CD4-positive, CD25-positive, alpha-beta regulatory T cell (primary cell): ENCODE measurements around the gene EXOC6. TPM values are rescaled to one million over a fixed set of nuclear protein-coding genes. Genes with fewer than 3 reads are reported as not detected.

Experiments
- ATAC-seq, 2 donors: fragments of 150-1000 bp; cut with Tn5 transposase; one replicate each; pipeline ENCODE4 v1.10.0; 2021; ENCODE audit warnings: low read depth in 2 of 2, moderate number of reproducible peaks in 2 of 2, moderate library complexity in 1 of 2
- DNase-seq, 3 donors: peaks; one replicate each; pipeline versions ENCODE4 v3.0.0 to v3.0.0-alpha.2; 2012 to 2022; ENCODE audit warnings: mixed read lengths in 1 of 3
- H3K27ac ChIP-seq: one replicate; pipeline ENCODE4 v1.7.0; 2013; ENCODE audit warnings: mild to moderate bottlenecking, low read length; ENCODE audit not compliant: insufficient read depth, poor library complexity, severe bottlenecking
- H3K27me3 ChIP-seq: one replicate; pipeline ENCODE4 v1.7.0; 2013; ENCODE audit warnings: low read length; ENCODE audit not compliant: control insufficient read depth, insufficient read depth
- H3K36me3 ChIP-seq: one replicate; pipeline ENCODE4 v1.7.0; 2013; ENCODE audit warnings: mild to moderate bottlenecking, low read length, moderate library complexity; ENCODE audit not compliant: control insufficient read depth, insufficient read depth
- H3K4me1 ChIP-seq: 2 replicates; pipeline ENCODE4 v1.7.0; 2013; ENCODE audit warnings: mild to moderate bottlenecking, low read length; ENCODE audit not compliant: insufficient read depth, control insufficient read depth, poor library complexity, severe bottlenecking
- H3K4me3 ChIP-seq: one replicate; pipeline ENCODE4 v1.7.0; 2013; ENCODE audit warnings: low read depth, mild to moderate bottlenecking, low read length, moderate library complexity
- H3K9me3 ChIP-seq, 2 experiments: 1 replicate in 1 of 2; 2 replicates in 1 of 2; pipeline ENCODE4 v1.7.0; 2013; ENCODE audit warnings: low read length in 2 of 2, mild to moderate bottlenecking in 1 of 2, moderate library complexity in 1 of 2; ENCODE audit not compliant: control insufficient read depth in 2 of 2
- H3K27ac Mint-ChIP-seq, 3 donors: one replicate each; pipeline ENCODE4 v1.8.0; 2020 to 2022; ENCODE audit warnings: mild to moderate bottlenecking in 3 of 3, mixed read lengths in 3 of 3, moderate library complexity in 2 of 3
- H3K27me3 Mint-ChIP-seq: one replicate; pipeline ENCODE4 v1.8.0; 2022; ENCODE audit warnings: mild to moderate bottlenecking, mixed read lengths
- H3K36me3 Mint-ChIP-seq: one replicate; pipeline ENCODE4 v1.8.0; 2020; ENCODE audit warnings: mixed read lengths
- H3K4me1 Mint-ChIP-seq, 4 donors: one replicate each; pipeline ENCODE4 v1.8.0; 2020 to 2022; ENCODE audit warnings: mixed read lengths in 4 of 4, mild to moderate bottlenecking in 1 of 4
- H3K4me3 Mint-ChIP-seq, 4 donors: one replicate each; pipeline ENCODE4 v1.8.0; 2020 to 2022; ENCODE audit warnings: mild to moderate bottlenecking in 4 of 4, mixed read lengths in 4 of 4, moderate library complexity in 3 of 4
- H3K9me3 Mint-ChIP-seq, 7 donors: one replicate each; pipeline ENCODE4 v1.8.0; 2020 to 2022; ENCODE audit warnings: mixed read lengths in 7 of 7, mild to moderate bottlenecking in 3 of 7, moderate library complexity in 2 of 7
- polyA plus RNA-seq, 4 donors: library from polyadenylated mRNA; unstranded; fragments of 300-500 nt; fragmentation: Illumina TruSeq; gene quantifications; one replicate each; pipeline ENCODE4 v1.2.3, GENCODE V29; 2021
- total RNA-seq: library from RNA; stranded (reverse); gene quantifications from one replicate; pipeline ENCODE4 v1.2.3, GENCODE V29; 2022

EXOC6 gene
- total and polyA plus RNA-seq, 5 donors from 2014 or later, result 7.5 to 16.9 (median 10.0) TPM

GRCh38 chr10:92868036-92868435 lies 19.7 kb downstream of the EXOC6 start:
- Histone ChIP-seq H3K27ac (no peak overlapping the region), H3K27me3 (no peaks in the 10 kb centered on the region), H3K36me3 (no peaks in the 10 kb centered on the region), H3K4me1 (no peaks in the 10 kb centered on the region), H3K9me3 (no peaks in the 10 kb centered on the region), H3K4me3 (no peak overlapping the region)
- peaks cover 9 to 36% (median 22%) of the 10 kb centered on the region in 4 donors for H3K4me1 Mint-ChIP-seq
- H3K27ac Mint-ChIP-seq, result no peak overlapping the region
- no peak overlapping the region for H3K4me3 Mint-ChIP-seq
- no peak for ATAC-seq
- H3K9me3 Mint-ChIP-seq, result peaks cover 0 to 2% (median 0%) of the 10 kb centered on the region in 7 donors
- DNase-seq, result no peak
- no peaks in the 10 kb centered on the region for H3K27me3 Mint-ChIP-seq
- H3K36me3 Mint-ChIP-seq, result peaks cover 4% of the 10 kb centered on the region

- Mint-ChIP-seq H3K27ac (no peak overlapping the region), H3K9me3 (peaks cover 0 to 2% (median 0%) of the 10 kb centered on the region in 7 donors), H3K4me1 (peaks cover 11 to 40% (median 22%) of the 10 kb centered on the region in 4 donors), H3K27me3 (no peaks in the 10 kb centered on the region), H3K4me3 (no peak overlapping the region), H3K36me3 (peaks cover 4% of the 10 kb centered on the region)
- Histone ChIP-seq H3K27ac (no peak overlapping the region), H3K27me3 (no peaks in the 10 kb centered on the region), H3K36me3 (no peaks in the 10 kb centered on the region), H3K4me3 (no peak overlapping the region), H3K9me3 (no peaks in the 10 kb centered on the region), H3K4me1 (no peaks in the 10 kb centered on the region)
- DNase-seq (no peak), ATAC-seq (no peak)
These were observed 20.2 kb downstream of the EXOC6 start for GRCh38 chr10:92868557-92868956.

GRCh38 chr10:92873029-92873428 lies 24.7 kb downstream of the EXOC6 start:
- no peak overlapping the region for H3K4me3 ChIP-seq
- ATAC-seq, result no peak
- H3K27me3 Mint-ChIP-seq, result no peaks in the 10 kb centered on the region
- H3K4me1 Mint-ChIP-seq, result peaks cover 32 to 43% (median 41%) of the 10 kb centered on the region in 4 donors
- no peaks in the 10 kb centered on the region for H3K36me3 ChIP-seq
- H3K4me3 Mint-ChIP-seq, result peak overlapping the region in 1 of 4 donors; percentile 38
- no peak overlapping the region for H3K27ac ChIP-seq
- peaks cover 0 to 2% (median 0%) of the 10 kb centered on the region in 7 donors for H3K9me3 Mint-ChIP-seq
- H3K36me3 Mint-ChIP-seq, result peaks cover 4% of the 10 kb centered on the region
- no peak overlapping the region for H3K27ac Mint-ChIP-seq
- H3K9me3 ChIP-seq, result no peaks in the 10 kb centered on the region
- no peak for DNase-seq
- peaks cover 13% of the 10 kb centered on the region for H3K4me1 ChIP-seq
- H3K27me3 ChIP-seq, result no peaks in the 10 kb centered on the region

- no peaks in the 10 kb centered on the region for H3K36me3 ChIP-seq
- Mint-ChIP-seq H3K4me3 (peak overlapping the region in 2 of 4 donors; percentile 44 to 45), H3K27ac (peak overlapping the region in 2 of 3 donors; percentile 2 to 11), H3K36me3 (peaks cover 4% of the 10 kb centered on the region), H3K9me3 (no peaks in the 10 kb centered on the region), H3K27me3 (no peaks in the 10 kb centered on the region), H3K4me1 (peaks cover 36 to 43% (median 41%) of the 10 kb centered on the region in 4 donors)
- no peak overlapping the region for H3K27ac ChIP-seq
- ATAC-seq, result no peak
- no peaks in the 10 kb centered on the region for H3K9me3 ChIP-seq
- no peaks in the 10 kb centered on the region for H3K27me3 ChIP-seq
- peak overlapping the region; percentile 46 for H3K4me3 ChIP-seq
- H3K4me1 ChIP-seq, result peaks cover 13% of the 10 kb centered on the region
- DNase-seq, result no peak
These were observed 28.3 kb downstream of the EXOC6 start for GRCh38 chr10:92876509-92877036.

GRCh38 chr10:92880233-92880861 lies 32.0 kb downstream of the EXOC6 start:
- Mint-ChIP-seq H3K27ac (peak overlapping the region in 1 of 3 donors; percentile 2), H3K4me3 (peak overlapping the region in 1 of 4 donors; percentile 13), H3K9me3 (no peaks in the 10 kb centered on the region), H3K36me3 (no peaks in the 10 kb centered on the region), H3K27me3 (no peaks in the 10 kb centered on the region), H3K4me1 (peaks cover 14 to 30% (median 24%) of the 10 kb centered on the region in 4 donors)
- peaks cover 13% of the 10 kb centered on the region for H3K4me1 ChIP-seq
- ATAC-seq, result peak in 1 of 2 donors; percentile 55
- no peaks in the 10 kb centered on the region for H3K27me3 ChIP-seq
- no peak overlapping the region for H3K27ac ChIP-seq
- H3K36me3 ChIP-seq, result no peaks in the 10 kb centered on the region
- no peaks in the 10 kb centered on the region for H3K9me3 ChIP-seq
- no peak overlapping the region for H3K4me3 ChIP-seq
- peak in 2 of 3 donors; percentile 45 to 57 for DNase-seq

GRCh38 chr10:92880917-92881316 lies 32.6 kb downstream of the EXOC6 start:
- H3K27ac ChIP-seq, result no peak overlapping the region
- no peaks in the 10 kb centered on the region for H3K36me3 Mint-ChIP-seq

GRCh38 chr10:92886334-92886961 lies 38.1 kb downstream of the EXOC6 start:
- ATAC-seq (no peak), DNase-seq (no peak)
- no peak overlapping the region for H3K4me3 Mint-ChIP-seq
- Histone ChIP-seq H3K27ac (no peak overlapping the region), H3K4me3 (no peak overlapping the region), H3K36me3 (no peaks in the 10 kb centered on the region), H3K4me1 (no peaks in the 10 kb centered on the region), H3K27me3 (no peaks in the 10 kb centered on the region), H3K9me3 (no peaks in the 10 kb centered on the region)
- H3K9me3 Mint-ChIP-seq, result no peaks in the 10 kb centered on the region
- no peaks in the 10 kb centered on the region for H3K27me3 Mint-ChIP-seq
- H3K36me3 Mint-ChIP-seq, result peaks cover 3% of the 10 kb centered on the region
- peaks cover 0 to 8% (median 2%) of the 10 kb centered on the region in 4 donors for H3K4me1 Mint-ChIP-seq
- no peak overlapping the region for H3K27ac Mint-ChIP-seq

More at GRCh38 chr10:92880917-92881316, 32.6 kb downstream of the EXOC6 start:
- Mint-ChIP-seq H3K4me1 (peaks cover 14 to 29% (median 24%) of the 10 kb centered on the region in 4 donors), H3K27ac (peak overlapping the region in 1 of 3 donors; percentile 2), H3K9me3 (no peaks in the 10 kb centered on the region), H3K4me3 (no peak overlapping the region), H3K27me3 (no peaks in the 10 kb centered on the region)
- Histone ChIP-seq H3K9me3 (no peaks in the 10 kb centered on the region), H3K36me3 (no peaks in the 10 kb centered on the region), H3K4me1 (peaks cover 13% of the 10 kb centered on the region), H3K27me3 (no peaks in the 10 kb centered on the region), H3K4me3 (no peak overlapping the region)
- ATAC-seq (no peak), DNase-seq (no peak)
